Thyroid gland (tissue), 4 donors: ENCODE measurements around the gene NMT2. TPM values are rescaled to one million over a fixed set of nuclear protein-coding genes. Genes with fewer than 3 reads are reported as not detected.

ENCODE experiments used
- DNase-seq, 2 donors: peaks; one replicate each; pipeline ENCODE4 v3.0.0-alpha.2; 2019
- H3K27ac ChIP-seq, 3 donors: fragments of 200-600 bp; sonication (generic); 1 replicate in 2 of 3; 2 replicates in 1 of 3; pipeline ENCODE4 v1.5.1; 2016 to 2019; ENCODE audit warnings: mild to moderate bottlenecking in 1 of 3, moderate library complexity in 1 of 3
- H3K27me3 ChIP-seq: fragments of 200-600 bp; sonication (generic); one replicate; pipeline ENCODE4 v1.5.1; 2019
- H3K36me3 ChIP-seq, 2 donors: fragments of 200-600 bp; sonication (generic); one replicate each; pipeline ENCODE4 v1.5.1; 2016 to 2019
- H3K4me1 ChIP-seq, 2 donors: fragments of 200-600 bp; sonication (generic); one replicate each; pipeline ENCODE4 v1.5.1; 2017 to 2019
- H3K4me3 ChIP-seq, 3 donors: fragments of 200-600 bp; sonication (generic); replicated peaks in 1 of 3; 1 replicate in 2 of 3; 2 replicates in 1 of 3; pipeline ENCODE4 v1.5.1; 2016; ENCODE audit warnings: mild to moderate bottlenecking in 1 of 3
- H3K9me3 ChIP-seq: fragments of 200-600 bp; sonication (generic); one replicate; pipeline ENCODE4 v1.5.1; 2017
- CTCF ChIP-seq, 6 experiments: fragments of 200-600 bp in 3 of 6; fragments of 450-650 bp in 3 of 6; sonication (generic) in 3 of 6; IDR thresholded peaks; one replicate each; pipeline ENCODE4 v1.5.1; 2016 to 2019; ENCODE audit warnings: antibody characterized with exemption in 6 of 6, mild to moderate bottlenecking in 2 of 6, inconsistent platforms in 1 of 6, moderate library complexity in 1 of 6
- POLR2A ChIP-seq, 2 donors: fragments of 450-650 bp; IDR thresholded peaks; one replicate each; pipeline ENCODE4 v1.6.1; 2017; ENCODE audit warnings: antibody characterized with exemption in 2 of 2, mild to moderate bottlenecking in 2 of 2, moderate library complexity in 1 of 2
- WGBS, 2 donors: methylation state at CpG; one replicate each; pipeline ENCODE4 v1.1.5; 2017; 5-methylcytosine and 5-hydroxymethylcytosine counted together
- intact Hi-C: fragments of 100-400 bp; cut with DNase I; formaldehyde crosslinking; loops from one replicate; pipeline ENCODE4 v1.15.1; 2023
- total RNA-seq, 4 donors: library from RNA; depleted of rRNA; stranded (reverse); fragments of >200 nt; gene quantifications; one replicate each; pipeline ENCODE4 v1.2.3, GENCODE V29; 2016

Gene NMT2
- total RNA-seq, 4 donors from 2014 or later, result 7.1 to 16.3 (median 11.7) TPM

DNA sequence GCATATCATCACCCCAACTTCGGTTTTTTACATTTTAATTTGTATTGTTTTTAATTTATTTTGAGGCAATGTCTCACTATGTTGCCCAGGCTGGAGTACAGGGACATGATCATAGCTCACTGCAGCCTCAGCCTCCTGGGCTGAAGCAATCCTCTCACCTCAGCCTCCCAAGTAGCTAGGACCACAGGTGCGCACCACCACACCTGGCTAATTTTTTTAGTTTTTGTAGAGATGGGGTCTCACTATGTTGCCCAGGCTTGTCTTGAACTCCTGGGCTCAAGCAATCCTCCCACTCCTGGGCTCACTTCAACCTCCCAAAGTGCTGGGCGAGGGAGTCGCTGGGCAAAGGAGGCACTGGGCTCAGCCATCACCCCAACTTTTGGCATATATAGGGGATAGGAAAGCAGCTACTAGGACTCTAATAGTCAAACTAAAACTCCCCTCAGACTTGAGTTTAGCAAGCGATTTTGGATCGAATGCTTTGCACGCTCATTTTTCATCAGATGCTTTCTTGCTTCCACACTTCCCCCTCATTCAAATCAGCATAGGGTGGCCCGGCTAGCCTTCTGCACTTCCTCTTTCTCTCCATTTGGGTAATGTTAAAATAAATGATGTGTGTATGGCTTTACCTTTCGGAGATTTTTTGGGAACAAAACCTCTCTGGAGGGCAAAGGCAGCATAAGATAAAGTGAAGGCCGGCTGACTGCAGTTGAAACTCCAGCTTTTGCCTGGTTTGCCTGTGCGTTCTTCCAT is 20.8 kb upstream of the NMT2 start:
- no peaks in the 10 kb centered on the region for H3K36me3 ChIP-seq
- no peak overlapping the region for H3K27ac ChIP-seq
- whole genome bisulfite sequencing, 2 donors, result 89 to 90% methylated on average over 11 of the region's 11 CpGs
- TF ChIP-seq CTCF (IDR thresholded peaks at IDR 0.05) (no peak), POLR2A (IDR thresholded peaks at IDR 0.05) (no peak)
- no peak overlapping the region for H3K4me3 ChIP-seq
- no peaks in the 10 kb centered on the region for H3K27me3 ChIP-seq
- no peaks in the 10 kb centered on the region for H3K4me1 ChIP-seq
- DNase-seq, result no peak
- intact Hi-C loops, result no loop called here
- no peaks in the 10 kb centered on the region for H3K9me3 ChIP-seq

GRCh38 chr10:15188603-15189002 is 20.1 kb upstream of the NMT2 start:
- Histone ChIP-seq H3K36me3 (no peaks in the 10 kb centered on the region), H3K27me3 (no peaks in the 10 kb centered on the region), H3K27ac (no peak overlapping the region), H3K4me1 (no peaks in the 10 kb centered on the region), H3K9me3 (no peaks in the 10 kb centered on the region), H3K4me3 (no peak overlapping the region)
- no peak for TF ChIP-seq CTCF (IDR thresholded peaks at IDR 0.05)
- no peak for TF ChIP-seq POLR2A (IDR thresholded peaks at IDR 0.05)
- no peak for DNase-seq
- intact Hi-C loops, result no loop called here
- WGBS, 2 donors, result 91 to 95% methylated on average over 5 of the region's 5 CpGs

GRCh38 chr10:15183689-15184481 is 15.4 kb upstream of the NMT2 start:
- no peaks in the 10 kb centered on the region for H3K4me1 ChIP-seq
- intact Hi-C loops, result no loop called here
- H3K4me3 ChIP-seq, result no peak overlapping the region
- H3K27me3 ChIP-seq, result no peaks in the 10 kb centered on the region
- no peak for DNase-seq
- no peaks in the 10 kb centered on the region for H3K9me3 ChIP-seq
- H3K36me3 ChIP-seq, result no peaks in the 10 kb centered on the region
- TF ChIP-seq POLR2A (IDR thresholded peaks at IDR 0.05) (no peak), CTCF (IDR thresholded peaks at IDR 0.05) (no peak)
- H3K27ac ChIP-seq, result no peak overlapping the region
- 89 to 94% methylated on average over 11 of the region's 11 CpGs for whole genome bisulfite sequencing, 2 donors

- intact Hi-C loops, result no loop called here
- no peaks in the 10 kb centered on the region for H3K36me3 ChIP-seq
- H3K4me3 ChIP-seq, result no peak overlapping the region
- WGBS, 2 donors, result 69 to 81% methylated on average over 8 of the region's 8 CpGs
- no peaks in the 10 kb centered on the region for H3K27me3 ChIP-seq
- H3K9me3 ChIP-seq, result no peaks in the 10 kb centered on the region
- TF ChIP-seq POLR2A (IDR thresholded peaks at IDR 0.05), result no peak
- no peak for TF ChIP-seq CTCF (IDR thresholded peaks at IDR 0.05)
- no peaks in the 10 kb centered on the region for H3K4me1 ChIP-seq
- no peak for DNase-seq
- H3K27ac ChIP-seq, result no peak overlapping the region
Observed at GRCh38 chr10:15182540-15183207, 14.2 kb upstream of the NMT2 start.
